ENCODE results near the gene CIB1.
A peak's percentile ranks its signal among the peaks of the same experiment; 100 is the strongest.

The CIB1 gene

DNA sequence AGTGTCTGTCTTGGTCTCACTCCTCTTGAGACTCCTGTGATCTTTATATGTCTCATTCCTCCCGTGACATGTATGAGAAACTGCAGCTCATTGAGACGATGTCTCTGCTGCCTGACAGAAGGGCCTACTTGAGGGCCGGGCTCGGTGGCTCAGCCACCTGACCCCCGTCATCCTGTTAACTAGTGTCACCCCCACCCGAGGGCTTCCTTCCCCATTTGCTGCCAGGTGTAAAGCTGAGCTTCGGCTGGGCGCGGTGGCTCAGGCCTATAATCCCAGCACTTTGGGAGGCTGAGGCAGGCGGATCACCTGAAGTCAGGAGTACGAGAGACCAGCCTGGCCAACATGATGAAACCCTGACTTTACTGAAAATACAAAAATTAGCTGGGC is 19.9 kb downstream of the CIB1 start:
- DNase-seq = no peak

DNA sequence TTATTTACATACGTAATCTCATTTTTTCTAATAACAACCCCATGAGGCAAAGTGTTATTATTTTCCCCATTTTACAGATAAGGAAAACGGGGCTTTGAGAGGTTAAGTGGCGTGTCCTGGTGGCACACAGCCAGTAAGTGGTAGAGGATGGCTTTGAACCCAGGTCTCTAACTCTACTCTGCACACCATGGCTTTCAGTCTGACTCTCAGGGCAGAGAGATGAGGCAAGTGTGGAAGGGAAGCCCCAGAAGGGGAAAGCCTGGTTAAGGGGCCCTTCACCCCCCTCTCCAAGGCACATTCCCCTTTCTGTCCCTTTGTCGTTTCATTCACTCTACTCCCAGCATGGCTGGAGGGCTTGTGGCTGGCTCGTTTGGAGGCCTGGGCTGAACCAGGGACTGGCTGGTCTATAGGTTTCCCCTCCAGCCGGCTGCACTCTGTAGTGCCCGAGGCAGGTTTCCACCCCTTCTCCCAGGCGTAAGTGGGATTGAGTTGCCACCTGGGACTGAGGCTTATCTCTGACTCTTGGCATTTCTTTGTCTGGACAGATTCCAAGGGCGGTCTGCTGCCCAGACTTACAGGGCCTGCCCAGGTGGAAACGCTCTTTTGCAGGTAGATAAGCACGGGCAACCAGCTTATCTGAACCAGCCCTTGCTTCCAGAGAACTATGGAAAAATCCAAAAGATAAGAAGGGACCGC is 20.5 kb downstream of the CIB1 start:
- DNase-seq = no peak

DNA sequence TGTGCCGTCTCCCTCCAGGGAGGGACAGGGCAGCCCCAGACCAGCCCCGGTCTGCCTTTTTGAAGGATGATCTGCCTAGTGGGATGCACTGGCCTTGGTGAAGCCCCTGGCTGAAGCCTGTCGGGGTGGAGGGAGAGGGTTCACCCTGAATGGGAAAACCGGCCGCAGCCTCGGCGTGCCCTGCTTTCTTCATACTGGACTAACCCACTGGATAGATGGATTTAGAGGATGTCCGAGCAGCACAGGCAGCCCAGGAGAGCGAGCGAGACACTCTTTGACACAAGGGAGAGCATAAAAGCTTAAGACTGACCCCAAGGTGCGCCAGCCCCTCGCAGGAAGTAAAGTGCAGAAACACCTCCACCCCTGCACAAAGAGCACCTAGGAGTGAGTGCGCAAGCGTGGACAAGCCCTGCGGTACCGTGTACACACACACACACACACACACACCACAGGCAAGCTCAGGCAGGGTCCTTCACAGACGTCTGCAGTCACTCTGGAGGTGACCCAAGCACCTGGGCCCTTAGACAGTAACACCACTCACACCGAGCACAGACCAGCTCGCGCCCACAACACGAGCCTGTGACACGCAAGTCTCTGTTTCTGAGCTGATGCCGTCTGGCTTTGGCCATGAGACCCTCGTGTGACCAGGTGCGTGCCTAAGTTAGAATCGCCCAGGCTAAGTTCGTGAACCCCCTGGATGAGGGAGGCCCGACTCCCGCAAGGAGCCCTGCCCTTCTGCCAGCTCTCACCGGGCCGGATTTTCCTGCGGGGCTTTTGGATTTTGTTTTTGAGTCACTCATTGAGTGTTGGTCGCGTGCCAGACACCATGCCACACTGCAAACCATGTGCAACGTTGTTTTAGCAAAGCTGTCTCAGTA is 21.3 kb downstream of the CIB1 start:
- DNase-seq = no peak

DNA sequence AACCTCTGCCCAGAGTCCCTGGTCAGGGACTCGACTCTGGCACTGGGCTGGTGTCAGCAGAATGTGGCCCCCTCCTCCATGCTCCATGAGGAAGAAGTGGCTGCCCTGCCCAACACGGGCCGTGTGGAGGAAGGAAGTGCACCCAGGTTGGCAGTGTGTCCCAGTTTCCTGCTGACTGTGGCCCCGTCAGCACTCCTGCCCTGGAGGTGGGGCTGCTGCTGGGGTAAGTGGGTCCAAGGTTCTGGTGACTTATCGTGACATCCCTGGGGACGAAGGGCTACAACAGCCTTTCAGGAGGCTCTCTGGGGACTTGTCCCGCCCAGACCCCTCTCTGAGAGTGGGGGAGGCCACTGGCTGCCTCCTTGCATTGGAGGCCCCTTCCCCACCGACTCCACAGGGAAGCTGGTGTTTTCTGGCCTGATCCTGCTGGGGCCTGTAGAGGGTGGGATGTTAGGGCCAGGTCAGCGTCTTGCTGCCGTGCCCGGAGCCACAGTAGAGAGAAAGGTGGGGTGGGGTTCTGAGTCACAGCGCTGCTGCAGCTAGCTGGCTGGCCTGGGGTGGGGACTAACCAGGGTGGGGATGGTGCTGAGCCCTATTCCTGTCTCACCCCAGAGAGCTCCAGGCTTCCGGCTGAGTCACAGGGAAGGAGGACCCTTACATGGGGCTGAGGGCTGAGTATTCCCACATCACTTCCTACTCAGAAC is 22.1 kb downstream of the CIB1 start:
- no peak for DNase-seq

- DNase-seq = no peak
These were observed 22.7 kb downstream of the CIB1 start for GRCh38 chr15:90211009-90211408.

DNA sequence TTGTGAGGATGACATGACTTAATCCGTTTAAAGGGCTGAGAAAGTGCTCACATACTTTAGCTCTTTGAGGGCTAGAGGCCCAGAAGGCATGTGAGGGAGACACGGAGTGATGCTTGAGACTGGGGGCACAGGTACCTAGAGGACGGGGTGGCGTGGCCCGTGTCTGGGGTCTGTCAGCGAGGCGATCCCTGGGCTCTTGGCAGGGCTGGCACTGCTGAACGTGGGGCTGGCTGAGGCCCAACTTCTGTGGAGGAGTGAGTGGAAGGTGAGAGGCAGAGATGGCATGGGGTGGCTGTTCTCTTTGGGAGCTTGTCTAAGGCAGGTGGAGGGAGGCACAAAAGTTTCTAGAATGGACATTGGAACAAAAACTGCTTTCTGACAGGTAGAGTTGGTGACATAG is 23.1 kb downstream of the CIB1 start:
- DNase-seq = no peak

DNA sequence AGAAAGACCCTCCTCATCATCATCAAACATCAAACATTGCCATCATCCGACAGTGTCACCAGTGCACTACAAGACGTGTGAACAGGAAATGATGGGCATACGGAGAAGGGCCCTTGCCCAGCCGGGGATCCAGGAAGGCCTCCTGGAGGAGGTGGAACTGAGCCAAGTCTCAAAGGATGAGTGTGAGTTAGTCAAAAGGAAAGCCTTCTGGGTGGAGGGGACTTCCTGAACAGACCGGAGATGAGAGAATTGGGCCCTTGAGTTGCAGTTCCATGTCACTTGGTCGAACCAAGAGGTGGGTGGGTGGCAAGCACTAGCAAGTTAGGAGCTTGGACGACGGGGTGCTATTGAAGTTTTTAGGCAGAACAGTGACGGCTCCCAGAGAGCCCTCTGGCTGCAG is 24.1 kb downstream of the CIB1 start:
- no peak for DNase-seq

- DNase-seq = no peak
These were observed 25.4 kb downstream of the CIB1 start for GRCh38 chr15:90208356-90208755.

DNA sequence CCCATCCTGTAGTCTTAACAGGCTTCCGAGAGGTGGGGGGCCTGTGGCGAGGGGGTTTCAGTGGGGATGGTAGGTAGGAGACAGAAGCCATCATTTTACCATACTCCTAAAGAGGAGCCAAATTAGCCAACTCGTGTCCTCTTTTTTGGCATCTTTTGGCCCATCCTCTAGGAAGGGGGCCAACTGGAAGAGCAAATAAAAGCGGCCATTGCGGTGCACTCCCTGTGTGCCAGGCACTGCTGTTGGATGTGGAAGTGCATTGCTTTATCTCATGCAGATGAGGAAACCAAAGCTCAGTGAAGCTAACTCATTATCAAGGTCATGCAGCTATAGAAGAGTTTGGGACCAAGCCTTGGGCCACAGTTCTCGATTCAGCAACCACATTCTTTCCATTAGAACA is 26.5 kb downstream of the CIB1 start:
- DNase-seq = no peak

DNA sequence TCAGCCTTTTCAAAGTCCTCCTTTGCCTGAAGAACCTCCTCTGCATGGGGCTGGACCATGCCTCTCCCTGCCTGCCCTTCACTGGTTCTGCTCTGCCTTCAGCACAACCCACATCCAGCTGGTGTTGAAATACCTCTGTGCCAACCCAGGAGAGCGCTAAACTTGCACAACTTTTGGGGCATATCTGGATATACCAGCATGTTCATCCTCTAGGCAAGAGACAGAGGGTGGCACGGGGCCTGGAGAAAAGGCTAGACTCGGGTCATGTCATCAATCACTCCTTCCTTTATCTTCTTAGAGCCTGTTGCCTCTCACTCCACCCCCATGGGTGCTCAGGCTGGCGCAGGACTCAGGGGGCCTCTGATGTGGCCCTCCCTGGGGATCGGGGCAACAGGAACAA is 27.9 kb downstream of the CIB1 start:
- no peak for DNase-seq

DNA sequence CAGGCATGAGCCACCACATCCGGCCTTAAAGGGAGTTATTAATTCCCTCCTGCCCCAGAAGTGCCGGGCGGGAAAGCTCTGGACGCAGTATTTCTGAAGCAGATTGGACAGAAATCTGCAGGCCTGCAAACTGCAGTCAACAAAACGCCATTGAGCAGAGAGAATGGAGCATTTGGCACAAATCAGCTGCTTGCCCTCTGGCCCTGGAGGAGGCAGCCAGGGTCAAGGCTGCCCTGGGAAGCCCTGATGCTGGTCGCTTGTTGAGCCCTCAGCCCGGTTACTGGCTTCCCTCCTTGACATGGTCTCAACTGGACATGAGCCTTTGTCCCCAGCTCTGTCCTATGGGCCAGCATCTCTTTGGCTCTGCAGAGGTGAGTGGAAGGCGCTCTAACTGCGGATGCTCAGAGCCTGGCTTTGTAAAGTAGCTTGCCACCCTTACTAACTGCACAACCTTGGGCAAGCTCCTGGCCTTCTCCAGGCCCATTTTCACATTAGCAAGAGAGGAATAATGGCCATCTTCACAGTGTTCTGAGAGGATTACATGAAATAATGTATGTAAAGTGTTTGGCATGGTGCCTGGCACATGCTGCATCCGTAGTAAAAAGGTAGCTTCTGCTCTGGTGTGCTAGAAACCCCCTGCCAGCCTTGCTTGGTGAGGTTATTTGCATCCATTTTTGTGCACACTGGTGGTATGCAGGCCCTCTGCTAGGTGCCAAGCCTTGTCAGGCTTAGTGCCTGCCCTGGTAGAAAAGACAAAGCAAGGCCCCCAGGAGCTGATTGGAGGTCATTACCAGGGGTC is 28.5 kb downstream of the CIB1 start:
- no peak for DNase-seq

- peak; percentile 58 for DNase-seq
These were observed 29.8 kb downstream of the CIB1 start for GRCh38 chr15:90203922-90204321.

GRCh38 chr15:90203473-90203872 is 30.3 kb downstream of the CIB1 start:
- no peak for DNase-seq

- no peak for DNase-seq
These were observed 30.8 kb downstream of the CIB1 start for GRCh38 chr15:90202929-90203328.

- DNase-seq = peak; percentile 61
These were observed 31.8 kb downstream of the CIB1 start for GRCh38 chr15:90201944-90202375.

DNA sequence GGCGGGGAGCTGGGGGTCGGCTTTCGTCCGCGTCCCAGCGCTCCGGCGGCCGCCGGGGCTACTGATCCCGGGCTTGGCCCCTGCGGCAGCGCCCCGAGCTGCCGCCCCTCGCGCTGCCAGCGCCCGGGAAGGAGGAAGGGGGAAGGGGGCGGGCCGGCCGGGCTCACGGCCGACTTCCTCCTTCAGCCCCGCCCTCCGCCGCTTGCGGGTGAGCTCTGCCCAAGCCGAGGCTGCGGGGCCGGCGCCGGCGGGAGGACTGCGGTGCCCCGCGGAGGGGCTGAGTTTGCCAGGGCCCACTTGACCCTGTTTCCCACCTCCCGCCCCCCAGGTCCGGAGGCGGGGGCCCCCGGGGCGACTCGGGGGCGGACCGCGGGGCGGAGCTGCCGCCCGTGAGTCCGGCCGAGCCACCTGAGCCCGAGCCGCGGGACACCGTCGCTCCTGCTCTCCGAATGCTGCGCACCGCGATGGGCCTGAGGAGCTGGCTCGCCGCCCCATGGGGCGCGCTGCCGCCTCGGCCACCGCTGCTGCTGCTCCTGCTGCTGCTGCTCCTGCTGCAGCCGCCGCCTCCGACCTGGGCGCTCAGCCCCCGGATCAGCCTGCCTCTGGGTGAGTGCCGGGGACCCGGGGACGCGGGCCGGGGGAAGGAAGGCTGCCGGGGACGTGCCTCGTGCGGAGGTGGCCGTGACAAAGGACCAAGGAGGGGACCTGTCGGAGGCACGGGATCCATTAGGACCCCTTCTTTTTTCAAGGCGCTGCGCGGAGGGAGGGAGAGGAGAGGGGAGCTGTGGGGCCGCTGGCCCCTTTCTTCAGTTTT is 32.4 kb downstream of the CIB1 start, which contains the start of gene SEMA4B:
Gene SEMA4B, plus strand, starts transcription at position 201 of the 814 bp plus-strand sequence. Its CDS starts 249 bp downstream, at position 450.
- peak; percentile 82 for DNase-seq

GRCh38 chr15:90200534-90201129 is 33.1 kb downstream of the CIB1 start:
- DNase-seq = peak; percentile 42

- no peak for DNase-seq
These were observed 39.1 kb downstream of the CIB1 start for GRCh38 chr15:90194655-90195054.

- DNase-seq = no peak
These were observed 40.6 kb downstream of the CIB1 start for GRCh38 chr15:90192961-90193786.

DNA sequence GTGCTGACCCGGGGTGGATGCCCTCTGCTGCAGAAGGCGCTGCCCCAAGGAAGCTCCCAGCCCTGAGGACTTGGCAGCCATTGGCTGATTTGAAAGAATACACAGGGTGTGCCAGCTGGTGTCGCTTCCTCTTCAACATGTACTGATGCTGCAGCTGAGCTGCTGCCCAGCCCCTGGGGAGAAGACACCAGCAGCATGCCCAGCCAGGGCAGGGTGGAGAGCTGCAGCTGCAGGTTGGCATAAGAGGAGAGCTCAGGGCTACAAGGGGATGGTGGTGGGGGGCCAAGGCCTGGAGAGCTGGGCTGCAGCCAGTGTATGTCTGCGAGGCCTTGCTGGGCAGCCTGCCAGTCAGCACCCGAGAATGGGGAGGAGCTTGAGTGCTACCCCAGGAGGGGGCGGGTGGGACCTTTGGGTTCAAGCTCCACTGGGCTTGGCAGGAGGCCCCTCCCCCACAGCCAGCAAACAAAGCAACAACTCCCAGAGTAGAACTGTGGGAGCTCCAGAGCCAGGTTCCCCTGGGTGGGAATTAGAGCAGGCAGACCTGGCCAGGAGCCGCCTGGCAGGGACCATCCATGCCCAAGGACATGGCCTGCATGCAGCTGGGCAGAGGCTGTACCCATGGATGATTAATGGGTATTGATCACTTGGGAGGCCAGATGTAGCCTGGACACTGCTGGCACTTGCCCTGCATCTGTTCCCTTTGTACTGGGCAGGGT is 41.8 kb downstream of the CIB1 start:
- peak; percentile 60 for DNase-seq

All from right forelimb (tissue), 1 donor.